Measurements from ENCODE around the gene ADRB1. TPM values are rescaled to one million over a fixed set of nuclear protein-coding genes. Genes with fewer than 3 reads are reported as not detected.

Gene ADRB1
- total and polyA plus RNA-seq, 2 of the 4 experiments (the other 2 are of a cell fraction), result not detected

DNA sequence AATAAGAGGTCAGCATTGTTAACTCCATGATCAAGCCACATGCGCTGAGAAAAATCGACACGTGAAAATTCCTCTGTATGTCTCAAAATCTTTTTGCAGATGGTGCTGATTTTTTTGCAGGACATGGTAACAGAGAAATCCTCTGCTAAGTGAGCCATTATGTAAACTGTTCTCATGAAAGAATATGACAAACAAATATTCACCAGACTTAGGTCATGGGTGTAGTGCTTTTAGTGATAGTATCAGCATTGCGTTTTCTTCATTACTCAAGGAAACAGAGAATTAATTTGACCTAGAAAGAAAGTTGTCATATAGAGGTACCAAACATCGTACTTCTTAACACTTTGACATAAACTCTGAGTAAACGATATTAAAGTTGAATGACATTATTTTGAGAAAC, 34.7 kb downstream of the ADRB1 start:
- Histone ChIP-seq H4K20me1 (ENCODE audit: insufficient read depth, low read length) (no peaks in the 10 kb centered on the region), H2AK9ac (replicated peaks; ENCODE audit: low read depth, low read length, poor library complexity) (no peak overlapping the region), H2BK5ac (ENCODE audit: low read depth, low read length, poor library complexity, severe bottlenecking) (no peak overlapping the region), H3K4ac (ENCODE audit: low read depth, low read length) (no peak overlapping the region), H2BK15ac (ENCODE audit: low read depth, low read length) (no peak overlapping the region), H3K4me2 (ENCODE audit: low read depth, low read length) (no peak overlapping the region), H3K9me1 (ENCODE audit: insufficient read depth, low read length) (no peaks in the 10 kb centered on the region), H4K8ac (ENCODE audit: low read depth in 2 of 2, low read length in 2 of 2) (no peak overlapping the region), H3K79me1 (ENCODE audit: low read depth in 1 of 2, low read length in 2 of 2) (no peaks in the 10 kb centered on the region), H3K9ac (ENCODE audit: low read depth, low read length) (no peak overlapping the region), H2BK20ac (ENCODE audit: low read depth, low read length) (no peak overlapping the region), H3K27me3 (ENCODE audit: control insufficient read depth, insufficient read depth, low read length) (peaks cover 6% of the 10 kb centered on the region), H4K91ac (ENCODE audit: insufficient read depth, low read depth, low read length) (no peak overlapping the region), H2BK120ac (ENCODE audit: low read depth, low read length) (no peak overlapping the region), H3K4me3 (ENCODE audit: insufficient read depth, low read depth, low read length) (no peak overlapping the region), H3K14ac (replicated peaks; ENCODE audit: low read depth, low read length) (no peak overlapping the region), H2AK5ac (ENCODE audit: low read depth, low read length) (no peak overlapping the region), H3K56ac (ENCODE audit: extremely low read depth, insufficient read depth, low read length) (no peak overlapping the region), H3K27ac (ENCODE audit: insufficient read depth, low read length) (no peak overlapping the region), H3K36me3 (ENCODE audit: control insufficient read depth, insufficient read depth, low read length) (no peaks in the 10 kb centered on the region), H2AFZ (replicated peaks; ENCODE audit: low read length, poor library complexity) (no peak overlapping the region), H3K9me3 (ENCODE audit: control insufficient read depth, insufficient read depth, low read length) (no peaks in the 10 kb centered on the region), H3K23ac (ENCODE audit: low read depth, low read length) (no peak overlapping the region), H4K5ac (ENCODE audit: low read depth, low read length) (no peak overlapping the region), H3K18ac (ENCODE audit: low read depth, low read length) (no peak overlapping the region), H3K4me1 (ENCODE audit: control insufficient read depth, insufficient read depth, low read length) (no peaks in the 10 kb centered on the region)
- ATAC-seq (ENCODE audit: low read depth) (no peak), DNase-seq (no peak)
- ChIA-PET POLR2A (ENCODE audit: unreplicated experiment) (no interaction called here), CTCF (no interaction called here)
- intact Hi-C loops (cut with micrococcal nuclease) (no loop called here), dilution Hi-C loops (cut with HindIII; ENCODE audit: low sequenced_read_pairs, unreplicated experiment) (no loop called here), in situ Hi-C loops (cut with MboI; ENCODE audit: low sequenced_read_pairs) (no loop called here)
- BruUV-seq (replicated peaks), result no TSS peak
- no CpG with 5 or more reads among the region's 6 CpGs for WGBS, 2 experiments (ENCODE audit: extremely low coverage in 2 of 2, insufficient read length in 1 of 2)
- no peak for TF ChIP-seq MXI1 (IDR thresholded peaks at IDR 0.05; ENCODE audit: borderline replicate concordance, low read depth, low read length)
- TF ChIP-seq RFX5 (IDR thresholded peaks at IDR 0.05; ENCODE audit: low read depth, low read length), result no peak
- TF ChIP-seq NFE2L2 (IDR thresholded peaks at IDR 0.05; ENCODE audit: low read depth, low read length), result no peak
- TF ChIP-seq CEBPB (IDR thresholded peaks at IDR 0.05; ENCODE audit: low read depth, low read length), result no peak
- TF ChIP-seq RCOR1 (IDR thresholded peaks at IDR 0.05; ENCODE audit: insufficient replicate concordance, low read length), result no peak
- TF ChIP-seq POLR2A (IDR thresholded peaks at IDR 0.05; ENCODE audit: low read depth, low read length), result no peak
- TF ChIP-seq, protein P1, sequence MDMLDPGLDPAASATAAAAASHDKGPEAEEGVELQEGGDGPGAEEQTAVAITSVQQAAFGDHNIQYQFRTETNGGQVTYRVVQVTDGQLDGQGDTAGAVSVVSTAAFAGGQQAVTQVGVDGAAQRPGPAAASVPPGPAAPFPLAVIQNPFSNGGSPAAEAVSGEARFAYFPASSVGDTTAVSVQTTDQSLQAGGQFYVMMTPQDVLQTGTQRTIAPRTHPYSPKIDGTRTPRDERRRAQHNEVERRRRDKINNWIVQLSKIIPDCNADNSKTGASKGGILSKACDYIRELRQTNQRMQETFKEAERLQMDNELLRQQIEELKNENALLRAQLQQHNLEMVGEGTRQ (IDR thresholded peaks at IDR 0.05; ENCODE audit: low read depth, low read length), result no peak
